LNCAP (cell line): ENCODE results near the gene TMEM128.

Source experiments
- TF ChIP-seq, protein P1 (sequence below): fragments of 450-650 bp; IDR thresholded peaks from 2 replicates; pipeline ENCODE4 v1.5.1; 2017; ENCODE audit warnings: mild to moderate bottlenecking

TMEM128 gene

DNA sequence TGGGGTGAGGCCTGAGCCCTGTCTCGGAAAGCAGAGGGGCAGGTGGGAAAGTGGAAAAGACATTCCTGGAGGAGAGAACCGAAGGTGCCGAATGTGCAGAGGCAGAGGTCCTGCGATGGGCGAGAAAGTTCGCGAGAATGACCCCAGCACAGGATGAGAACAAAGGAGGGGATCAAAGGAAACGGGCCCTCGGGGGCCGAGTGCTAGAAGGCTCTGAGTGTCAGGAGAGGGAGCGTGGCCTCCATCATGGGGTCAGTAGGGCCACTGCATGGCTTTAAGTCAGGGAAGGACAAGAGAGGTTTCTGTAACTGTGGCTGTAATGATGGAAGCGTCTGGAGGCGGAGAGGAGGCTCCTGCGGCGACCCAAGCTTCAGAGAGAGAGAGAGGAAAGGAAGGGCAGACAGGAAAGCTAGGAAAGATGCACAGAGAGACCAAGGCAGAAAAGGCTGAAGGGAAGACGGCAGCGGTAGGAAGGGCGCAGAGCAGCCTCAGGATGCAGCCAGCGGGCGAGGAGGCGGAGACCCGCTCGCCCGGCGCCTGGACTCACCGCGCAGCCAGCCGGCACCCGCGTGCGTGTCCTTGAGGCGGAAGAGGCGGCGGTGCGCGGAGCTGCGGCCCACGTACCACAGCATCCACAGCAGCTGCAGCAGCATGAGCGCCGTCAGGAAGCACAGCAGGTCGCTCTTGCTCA lies 22.0 kb downstream of the TMEM128 start:
- TF ChIP-seq, protein P1, sequence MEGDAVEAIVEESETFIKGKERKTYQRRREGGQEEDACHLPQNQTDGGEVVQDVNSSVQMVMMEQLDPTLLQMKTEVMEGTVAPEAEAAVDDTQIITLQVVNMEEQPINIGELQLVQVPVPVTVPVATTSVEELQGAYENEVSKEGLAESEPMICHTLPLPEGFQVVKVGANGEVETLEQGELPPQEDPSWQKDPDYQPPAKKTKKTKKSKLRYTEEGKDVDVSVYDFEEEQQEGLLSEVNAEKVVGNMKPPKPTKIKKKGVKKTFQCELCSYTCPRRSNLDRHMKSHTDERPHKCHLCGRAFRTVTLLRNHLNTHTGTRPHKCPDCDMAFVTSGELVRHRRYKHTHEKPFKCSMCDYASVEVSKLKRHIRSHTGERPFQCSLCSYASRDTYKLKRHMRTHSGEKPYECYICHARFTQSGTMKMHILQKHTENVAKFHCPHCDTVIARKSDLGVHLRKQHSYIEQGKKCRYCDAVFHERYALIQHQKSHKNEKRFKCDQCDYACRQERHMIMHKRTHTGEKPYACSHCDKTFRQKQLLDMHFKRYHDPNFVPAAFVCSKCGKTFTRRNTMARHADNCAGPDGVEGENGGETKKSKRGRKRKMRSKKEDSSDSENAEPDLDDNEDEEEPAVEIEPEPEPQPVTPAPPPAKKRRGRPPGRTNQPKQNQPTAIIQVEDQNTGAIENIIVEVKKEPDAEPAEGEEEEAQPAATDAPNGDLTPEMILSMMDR, result no peak

DNA sequence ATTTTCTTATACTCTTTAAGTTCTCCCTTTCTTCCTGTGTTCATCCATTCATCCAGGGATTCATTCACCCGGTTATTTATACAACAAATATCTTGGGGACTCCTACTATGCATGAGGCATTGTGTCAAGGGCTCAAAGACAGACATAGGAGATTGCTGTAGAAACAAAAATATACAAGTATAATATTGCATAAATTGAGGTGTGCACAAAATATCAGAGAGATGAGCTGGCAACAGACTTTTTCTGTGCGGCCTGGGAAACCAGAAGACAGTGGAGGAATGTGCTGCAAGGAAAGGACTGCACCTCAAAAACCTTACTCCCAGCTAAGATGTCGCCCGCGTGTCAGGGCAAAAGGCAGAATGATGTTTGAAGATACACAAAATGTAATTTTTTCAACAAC lies 30.9 kb downstream of the TMEM128 start:
- TF ChIP-seq, protein P1, result no peak

DNA sequence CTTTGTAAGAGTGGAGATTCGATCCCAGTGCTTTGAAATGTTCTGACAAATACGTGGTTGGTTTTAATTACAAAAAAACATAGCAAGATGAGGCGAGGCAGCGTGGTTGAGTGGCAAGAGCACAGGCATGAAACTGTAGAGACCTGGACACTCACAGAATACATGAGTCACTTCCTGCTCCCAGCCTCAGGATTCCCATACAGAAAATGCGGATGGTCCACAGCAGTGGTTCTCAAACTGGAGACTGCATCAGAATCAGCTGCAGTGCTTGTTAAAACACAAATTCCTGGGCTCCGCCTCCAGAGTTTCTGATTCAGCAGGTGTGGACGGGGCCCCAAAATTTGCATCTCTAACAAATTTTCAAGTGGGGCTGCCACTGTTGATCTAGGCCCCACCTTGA lies 31.4 kb downstream of the TMEM128 start:
- TF ChIP-seq, protein P1, result no peak

- TF ChIP-seq, protein P1, result no peak
Observed at GRCh38 chr4:4206204-4206603, 41.8 kb downstream of the TMEM128 start.

DNA sequence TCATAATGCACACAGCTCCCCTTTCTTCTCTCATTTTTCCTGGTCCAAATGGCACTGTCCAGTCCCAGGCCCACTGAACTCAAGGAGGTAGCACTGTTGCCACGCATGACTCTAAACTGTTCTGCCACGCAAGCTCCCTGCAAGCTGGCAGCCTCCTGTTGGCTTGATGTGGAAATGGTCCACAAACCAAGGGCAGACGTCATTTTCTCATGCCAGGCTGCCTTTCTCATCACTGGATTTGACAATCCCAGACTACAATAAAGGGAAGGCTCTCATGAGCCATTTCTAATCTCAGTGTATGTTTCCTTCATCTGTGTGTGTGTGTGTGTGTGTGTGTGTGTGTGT lies 43.6 kb downstream of the TMEM128 start:
- TF ChIP-seq, protein P1, result no peak

DNA sequence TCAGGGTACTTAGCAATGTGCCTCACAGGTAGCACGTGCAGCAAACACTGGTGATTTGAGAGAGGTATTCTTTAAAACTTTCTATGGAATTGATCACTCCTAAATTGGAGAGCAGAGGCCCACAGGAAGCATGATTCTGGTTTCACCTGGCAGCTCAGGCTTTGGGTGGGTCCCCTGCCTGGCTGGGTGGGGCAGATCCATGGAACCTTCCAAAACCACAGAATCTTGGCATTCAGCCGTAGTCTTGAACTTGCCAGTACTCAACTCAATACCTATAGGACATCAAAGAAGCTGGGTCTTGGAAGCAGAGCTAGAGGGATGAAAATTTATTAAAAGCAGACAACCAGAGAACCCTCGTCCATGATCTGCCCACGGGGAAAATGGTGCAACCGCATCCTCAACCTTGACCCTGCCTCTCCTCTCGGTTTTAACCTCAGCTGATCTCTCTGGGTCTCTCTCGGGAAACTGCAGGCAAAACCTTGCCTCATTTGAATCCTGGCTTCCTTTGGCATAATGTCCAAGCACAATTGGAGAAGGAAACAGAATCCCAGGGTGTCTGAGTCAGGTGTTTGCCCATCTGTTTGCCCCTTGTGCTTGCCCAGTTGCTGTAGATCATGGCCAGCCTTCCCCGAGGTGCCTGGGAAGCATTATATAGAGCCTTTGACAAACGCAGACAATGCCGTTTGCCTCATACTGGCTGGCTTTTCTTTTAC lies 44.2 kb downstream of the TMEM128 start:
- TF ChIP-seq, protein P1, result no peak

DNA sequence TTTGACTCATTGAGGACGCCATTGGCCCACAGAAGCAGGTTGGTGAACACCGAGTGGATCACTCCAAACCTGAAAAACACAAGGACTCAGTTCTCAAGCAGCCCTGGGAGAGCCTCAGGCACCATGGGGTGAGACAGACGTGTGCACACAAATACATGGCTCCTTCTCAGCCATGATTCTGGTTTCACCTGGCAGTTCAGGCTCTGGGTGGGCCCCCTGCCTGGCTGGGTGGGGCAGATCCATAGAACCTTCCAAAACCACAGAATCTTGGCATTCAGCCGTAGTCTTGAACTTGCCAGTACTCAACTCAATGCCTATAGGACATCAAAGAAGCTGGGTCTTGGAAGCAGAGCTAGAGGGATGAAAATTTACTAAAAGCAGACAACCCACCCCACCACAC lies 45.5 kb downstream of the TMEM128 start:
- TF ChIP-seq, protein P1, result no peak
